Type B pancreatic cell (in vitro differentiated cells): ENCODE data around the gene TOMM40L. TPM values are rescaled to one million over a fixed set of nuclear protein-coding genes. Genes with fewer than 3 reads are reported as not detected.

Source experiments
- DNase-seq: peaks from one replicate; pipeline ENCODE4 v3.0.0; 2021; ENCODE audit warnings: mixed read lengths; ENCODE audit not compliant: unreplicated experiment; ENCODE audit errors: extremely low spot score
- H3K27ac Mint-ChIP-seq: 2 replicates; pipeline ENCODE4 v1.8.0; 2021; ENCODE audit warnings: mild to moderate bottlenecking, mixed read lengths
- H3K27me3 Mint-ChIP-seq: 2 replicates; pipeline ENCODE4 v1.8.0; 2021; ENCODE audit warnings: mixed read lengths
- H3K36me3 Mint-ChIP-seq: 2 replicates; pipeline ENCODE4 v1.8.0; 2021; ENCODE audit warnings: mixed read lengths
- H3K4me1 Mint-ChIP-seq: one replicate; pipeline ENCODE4 v1.8.0; 2021; ENCODE audit warnings: mixed read lengths; ENCODE audit not compliant: unreplicated experiment
- H3K4me3 Mint-ChIP-seq: 2 replicates; pipeline ENCODE4 v1.8.0; 2021; ENCODE audit warnings: mild to moderate bottlenecking, mixed read lengths
- H3K9me3 Mint-ChIP-seq: 2 replicates; pipeline ENCODE4 v1.8.0; 2021; ENCODE audit warnings: mixed read lengths
- CTCF ChIP-seq: fragments of 200-600 bp; sonication (generic); conservative IDR thresholded peaks from 2 replicates; pipeline ENCODE4 v1.5.0; 2021; ENCODE audit warnings: antibody characterized with exemption, mild to moderate bottlenecking
- total RNA-seq: library from RNA; stranded (reverse); gene quantifications from 2 replicates; pipeline ENCODE4 v1.2.1, GENCODE V29; 2021; ENCODE audit warnings: low replicate concordance

Gene TOMM40L
- total RNA-seq, 1 donor from 2014 or later: 13.6 TPM

- no peak for DNase-seq
- no peak for TF ChIP-seq CTCF
- Mint-ChIP-seq H3K4me1 (peaks cover 23% of the 10 kb centered on the region), H3K27ac (no peak overlapping the region), H3K9me3 (no peaks in the 10 kb centered on the region), H3K4me3 (no peak overlapping the region), H3K27me3 (peaks cover 9% of the 10 kb centered on the region), H3K36me3 (no peaks in the 10 kb centered on the region)
Observed at GRCh38 chr1:161195171-161195570, 30.7 kb upstream of the TOMM40L start.

GRCh38 chr1:161196111-161196510 lies 29.7 kb upstream of the TOMM40L start:
- Mint-ChIP-seq H3K36me3 (no peaks in the 10 kb centered on the region), H3K9me3 (no peaks in the 10 kb centered on the region), H3K4me3 (no peak overlapping the region), H3K27me3 (peaks cover 9% of the 10 kb centered on the region), H3K27ac (no peak overlapping the region), H3K4me1 (peaks cover 24% of the 10 kb centered on the region)
- TF ChIP-seq CTCF: no peak
- no peak for DNase-seq

GRCh38 chr1:161196521-161197451 lies 29.1 kb upstream of the TOMM40L start:
- TF ChIP-seq CTCF: no peak
- Mint-ChIP-seq H3K36me3 (no peaks in the 10 kb centered on the region), H3K27ac (peak overlapping the region; percentile 48), H3K4me1 (peaks cover 31% of the 10 kb centered on the region), H3K27me3 (peaks cover 9% of the 10 kb centered on the region), H3K4me3 (peak overlapping the region; percentile 70), H3K9me3 (no peaks in the 10 kb centered on the region)
- no peak for DNase-seq

- no peaks in the 10 kb centered on the region for H3K9me3 Mint-ChIP-seq
- H3K4me3 Mint-ChIP-seq: peak overlapping the region; percentile 72
- H3K36me3 Mint-ChIP-seq: no peaks in the 10 kb centered on the region
- peak overlapping the region; percentile 48 for H3K27ac Mint-ChIP-seq
- H3K27me3 Mint-ChIP-seq: peaks cover 9% of the 10 kb centered on the region
- peaks cover 29% of the 10 kb centered on the region for H3K4me1 Mint-ChIP-seq
- DNase-seq: no peak
- no peak for TF ChIP-seq CTCF
Observed at GRCh38 chr1:161197560-161198193, 28.2 kb upstream of the TOMM40L start.

GRCh38 chr1:161198194-161198896 lies 27.5 kb upstream of the TOMM40L start:
- Mint-ChIP-seq H3K27me3 (peaks cover 9% of the 10 kb centered on the region), H3K36me3 (no peaks in the 10 kb centered on the region), H3K9me3 (no peaks in the 10 kb centered on the region), H3K4me3 (peak overlapping the region; percentile 76), H3K4me1 (peaks cover 27% of the 10 kb centered on the region), H3K27ac (peak overlapping the region; percentile 50)
- no peak for DNase-seq
- TF ChIP-seq CTCF: no peak
